Measurements from ENCODE around the gene PPP1R37. TPM values are rescaled to one million over a fixed set of nuclear protein-coding genes. Genes with fewer than 3 reads are reported as not detected.

PPP1R37 gene
- total and polyA plus RNA-seq, 2 of the 13 experiments (the other 11 are each of a cell fraction or from before 2014, with no cell fraction given), result 9.0 to 14.3 TPM

DNA sequence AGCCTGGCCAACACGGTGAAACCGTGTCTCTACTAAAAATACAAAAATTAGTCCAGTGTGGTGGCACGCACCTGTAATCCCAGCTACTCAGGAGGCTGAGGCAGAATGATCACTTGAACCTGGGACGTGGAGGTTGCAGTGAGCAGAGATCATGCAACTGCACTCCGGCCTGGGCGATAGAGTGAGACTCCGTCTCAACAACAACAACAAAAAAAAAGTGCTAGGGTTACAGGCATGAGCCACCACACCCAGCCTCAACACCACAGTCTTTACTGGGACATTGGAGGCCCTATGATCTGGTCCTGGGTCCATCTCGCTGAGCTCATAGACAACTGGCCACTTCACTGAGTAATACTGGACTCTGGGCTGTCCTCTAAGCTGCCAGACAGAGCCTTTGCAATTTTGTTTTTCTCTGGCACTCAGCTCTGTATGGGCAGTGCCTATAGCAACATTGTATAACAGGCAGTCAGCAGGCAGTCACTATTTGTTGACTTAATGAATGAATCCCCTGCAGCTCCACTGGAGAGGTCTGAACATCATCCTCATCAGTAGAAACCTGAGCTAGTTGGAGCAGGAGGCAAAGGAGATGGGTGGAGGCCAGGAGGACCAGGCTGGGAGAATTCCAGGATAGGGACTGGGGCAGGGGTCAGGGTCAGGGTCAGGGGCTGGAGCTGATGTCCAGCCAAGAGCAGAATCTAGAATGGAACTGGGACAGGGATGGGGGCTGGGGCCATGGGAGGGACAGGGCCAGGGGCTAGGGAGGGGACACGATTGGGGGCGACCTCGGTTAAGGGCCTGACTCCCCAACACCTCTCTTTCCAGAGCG, 93.7 kb downstream of the PPP1R37 start (continued):
- TF ChIP-seq, protein P1, sequence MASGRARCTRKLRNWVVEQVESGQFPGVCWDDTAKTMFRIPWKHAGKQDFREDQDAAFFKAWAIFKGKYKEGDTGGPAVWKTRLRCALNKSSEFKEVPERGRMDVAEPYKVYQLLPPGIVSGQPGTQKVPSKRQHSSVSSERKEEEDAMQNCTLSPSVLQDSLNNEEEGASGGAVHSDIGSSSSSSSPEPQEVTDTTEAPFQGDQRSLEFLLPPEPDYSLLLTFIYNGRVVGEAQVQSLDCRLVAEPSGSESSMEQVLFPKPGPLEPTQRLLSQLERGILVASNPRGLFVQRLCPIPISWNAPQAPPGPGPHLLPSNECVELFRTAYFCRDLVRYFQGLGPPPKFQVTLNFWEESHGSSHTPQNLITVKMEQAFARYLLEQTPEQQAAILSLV (CRISPR knock-in tag; IDR thresholded peaks at IDR 0.05; ENCODE audit: borderline replicate concordance), result no peak
- no peak for TF ChIP-seq FOXA1 (IDR thresholded peaks at IDR 0.05)
- TF ChIP-seq FOXA1 (CRISPR knock-in tag; IDR thresholded peaks at IDR 0.05), result no peak
- no peak for TF ChIP-seq ZNF615 (CRISPR knock-in tag; IDR thresholded peaks at IDR 0.05; ENCODE audit: borderline replicate concordance)
- 0 out of 2 replicates have a peak, but pooled peaks have one; percentile 48 for TF ChIP-seq LCORL (IDR thresholded peaks at IDR 0.05)
- TF ChIP-seq LCORL (CRISPR knock-in tag; IDR thresholded peaks at IDR 0.05), result no peak
- TF ChIP-seq RNF2 (conservative IDR thresholded peaks at IDR 0.05; ENCODE audit: low read depth), result no peak
- TF ChIP-seq ZSCAN22 (CRISPR knock-in tag; IDR thresholded peaks at IDR 0.05), result no peak
- TF ChIP-seq TBX2 (CRISPR knock-in tag; IDR thresholded peaks at IDR 0.05; ENCODE audit: borderline replicate concordance), result no peak
- TF ChIP-seq, protein P2, sequence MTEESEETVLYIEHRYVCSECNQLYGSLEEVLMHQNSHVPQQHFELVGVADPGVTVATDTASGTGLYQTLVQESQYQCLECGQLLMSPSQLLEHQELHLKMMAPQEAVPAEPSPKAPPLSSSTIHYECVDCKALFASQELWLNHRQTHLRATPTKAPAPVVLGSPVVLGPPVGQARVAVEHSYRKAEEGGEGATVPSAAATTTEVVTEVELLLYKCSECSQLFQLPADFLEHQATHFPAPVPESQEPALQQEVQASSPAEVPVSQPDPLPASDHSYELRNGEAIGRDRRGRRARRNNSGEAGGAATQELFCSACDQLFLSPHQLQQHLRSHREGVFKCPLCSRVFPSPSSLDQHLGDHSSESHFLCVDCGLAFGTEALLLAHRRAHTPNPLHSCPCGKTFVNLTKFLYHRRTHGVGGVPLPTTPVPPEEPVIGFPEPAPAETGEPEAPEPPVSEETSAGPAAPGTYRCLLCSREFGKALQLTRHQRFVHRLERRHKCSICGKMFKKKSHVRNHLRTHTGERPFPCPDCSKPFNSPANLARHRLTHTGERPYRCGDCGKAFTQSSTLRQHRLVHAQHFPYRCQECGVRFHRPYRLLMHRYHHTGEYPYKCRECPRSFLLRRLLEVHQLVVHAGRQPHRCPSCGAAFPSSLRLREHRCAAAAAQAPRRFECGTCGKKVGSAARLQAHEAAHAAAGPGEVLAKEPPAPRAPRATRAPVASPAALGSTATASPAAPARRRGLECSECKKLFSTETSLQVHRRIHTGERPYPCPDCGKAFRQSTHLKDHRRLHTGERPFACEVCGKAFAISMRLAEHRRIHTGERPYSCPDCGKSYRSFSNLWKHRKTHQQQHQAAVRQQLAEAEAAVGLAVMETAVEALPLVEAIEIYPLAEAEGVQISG (CRISPR knock-in tag; IDR thresholded peaks at IDR 0.05), result 0 out of 2 replicates have a peak, but pooled peaks have one; percentile 19
- no peak for TF ChIP-seq ZBTB7B (CRISPR knock-in tag; IDR thresholded peaks at IDR 0.05)
- TF ChIP-seq, protein P3, sequence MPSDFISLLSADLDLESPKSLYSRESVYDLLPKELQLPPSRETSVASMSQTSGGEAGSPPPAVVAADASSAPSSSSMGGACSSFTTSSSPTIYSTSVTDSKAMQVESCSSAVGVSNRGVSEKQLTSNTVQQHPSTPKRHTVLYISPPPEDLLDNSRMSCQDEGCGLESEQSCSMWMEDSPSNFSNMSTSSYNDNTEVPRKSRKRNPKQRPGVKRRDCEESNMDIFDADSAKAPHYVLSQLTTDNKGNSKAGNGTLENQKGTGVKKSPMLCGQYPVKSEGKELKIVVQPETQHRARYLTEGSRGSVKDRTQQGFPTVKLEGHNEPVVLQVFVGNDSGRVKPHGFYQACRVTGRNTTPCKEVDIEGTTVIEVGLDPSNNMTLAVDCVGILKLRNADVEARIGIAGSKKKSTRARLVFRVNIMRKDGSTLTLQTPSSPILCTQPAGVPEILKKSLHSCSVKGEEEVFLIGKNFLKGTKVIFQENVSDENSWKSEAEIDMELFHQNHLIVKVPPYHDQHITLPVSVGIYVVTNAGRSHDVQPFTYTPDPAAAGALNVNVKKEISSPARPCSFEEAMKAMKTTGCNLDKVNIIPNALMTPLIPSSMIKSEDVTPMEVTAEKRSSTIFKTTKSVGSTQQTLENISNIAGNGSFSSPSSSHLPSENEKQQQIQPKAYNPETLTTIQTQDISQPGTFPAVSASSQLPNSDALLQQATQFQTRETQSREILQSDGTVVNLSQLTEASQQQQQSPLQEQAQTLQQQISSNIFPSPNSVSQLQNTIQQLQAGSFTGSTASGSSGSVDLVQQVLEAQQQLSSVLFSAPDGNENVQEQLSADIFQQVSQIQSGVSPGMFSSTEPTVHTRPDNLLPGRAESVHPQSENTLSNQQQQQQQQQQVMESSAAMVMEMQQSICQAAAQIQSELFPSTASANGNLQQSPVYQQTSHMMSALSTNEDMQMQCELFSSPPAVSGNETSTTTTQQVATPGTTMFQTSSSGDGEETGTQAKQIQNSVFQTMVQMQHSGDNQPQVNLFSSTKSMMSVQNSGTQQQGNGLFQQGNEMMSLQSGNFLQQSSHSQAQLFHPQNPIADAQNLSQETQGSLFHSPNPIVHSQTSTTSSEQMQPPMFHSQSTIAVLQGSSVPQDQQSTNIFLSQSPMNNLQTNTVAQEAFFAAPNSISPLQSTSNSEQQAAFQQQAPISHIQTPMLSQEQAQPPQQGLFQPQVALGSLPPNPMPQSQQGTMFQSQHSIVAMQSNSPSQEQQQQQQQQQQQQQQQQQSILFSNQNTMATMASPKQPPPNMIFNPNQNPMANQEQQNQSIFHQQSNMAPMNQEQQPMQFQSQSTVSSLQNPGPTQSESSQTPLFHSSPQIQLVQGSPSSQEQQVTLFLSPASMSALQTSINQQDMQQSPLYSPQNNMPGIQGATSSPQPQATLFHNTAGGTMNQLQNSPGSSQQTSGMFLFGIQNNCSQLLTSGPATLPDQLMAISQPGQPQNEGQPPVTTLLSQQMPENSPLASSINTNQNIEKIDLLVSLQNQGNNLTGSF (CRISPR knock-in tag; IDR thresholded peaks at IDR 0.05), result no peak

Measured in HepG2 (cell line).